NCI-H446 treated with DMSO at 0.1 percent for 48 hours (cell line): Measurements from ENCODE around the gene P2RY14.

Source experiments
- DNase-seq: peaks from one replicate; lab custom pipeline; 2025; lab: John Stamatoyannopoulos, UW

The P2RY14 gene

GRCh38 chr3:151278230-151278629 is at the start of gene P2RY14:
Gene P2RY14, minus strand, starts transcription at chr3:151278542. Its CDS starts 64,226 bp downstream, at chr3:151214316.
- no peak for DNase-seq

- DNase-seq: peak; percentile 19
Observed at GRCh38 chr3:151327571-151328198, 49.3 kb upstream of the P2RY14 start.

GRCh38 chr3:151322511-151322910 is 44.2 kb upstream of the P2RY14 start:
- no peak for DNase-seq

DNA sequence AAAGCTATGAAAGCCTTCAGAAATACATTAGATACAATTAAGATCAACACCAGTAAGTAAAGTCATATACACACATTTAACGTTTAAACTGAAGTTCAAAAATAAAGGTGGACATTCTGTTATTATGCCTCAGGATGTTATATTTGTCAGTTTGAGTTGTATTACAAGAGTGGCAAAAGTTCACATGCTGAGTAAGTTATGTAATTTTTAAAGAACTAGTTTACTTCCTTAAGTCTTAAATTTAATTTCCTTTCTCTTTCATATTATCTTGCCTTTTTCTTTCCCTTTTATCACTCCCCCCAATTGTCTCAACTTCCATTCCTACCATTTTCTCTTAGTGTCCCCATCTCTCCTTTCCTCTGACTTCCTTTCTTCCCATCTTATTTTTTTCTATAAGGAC is 43.2 kb upstream of the P2RY14 start:
- DNase-seq: no peak

DNA sequence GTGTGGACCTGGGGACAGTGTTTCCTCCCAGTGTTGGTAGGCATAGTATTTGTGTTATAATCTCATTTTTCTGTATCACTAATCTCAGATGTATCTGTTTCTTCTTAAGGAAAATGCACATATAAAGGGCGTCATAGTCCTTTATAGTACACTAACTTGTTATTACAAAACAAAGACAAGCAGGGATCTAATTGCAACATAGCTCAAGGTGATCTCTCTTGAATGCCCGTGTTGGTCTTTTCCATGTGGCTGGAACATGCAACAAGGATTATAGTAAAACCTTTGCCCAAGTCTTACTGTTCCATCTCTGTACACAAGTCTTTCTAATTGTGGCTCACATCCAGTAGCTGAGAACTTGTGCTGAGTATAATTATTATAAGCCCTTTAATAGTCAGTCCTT is 41.8 kb upstream of the P2RY14 start:
- DNase-seq: no peak

GRCh38 chr3:151319628-151320027 is 41.3 kb upstream of the P2RY14 start:
- no peak for DNase-seq

- DNase-seq: no peak
Observed at GRCh38 chr3:151318991-151319390, 40.6 kb upstream of the P2RY14 start.

- no peak for DNase-seq
Observed at GRCh38 chr3:151318313-151318712, 40.0 kb upstream of the P2RY14 start.

- no peak for DNase-seq
Observed at GRCh38 chr3:151316267-151316991, 38.1 kb upstream of the P2RY14 start, which contains the start of gene GPR87. Gene GPR87, minus strand, starts transcription at chr3:151316820. Its CDS starts 16,720 bp downstream, at chr3:151300100.

DNA sequence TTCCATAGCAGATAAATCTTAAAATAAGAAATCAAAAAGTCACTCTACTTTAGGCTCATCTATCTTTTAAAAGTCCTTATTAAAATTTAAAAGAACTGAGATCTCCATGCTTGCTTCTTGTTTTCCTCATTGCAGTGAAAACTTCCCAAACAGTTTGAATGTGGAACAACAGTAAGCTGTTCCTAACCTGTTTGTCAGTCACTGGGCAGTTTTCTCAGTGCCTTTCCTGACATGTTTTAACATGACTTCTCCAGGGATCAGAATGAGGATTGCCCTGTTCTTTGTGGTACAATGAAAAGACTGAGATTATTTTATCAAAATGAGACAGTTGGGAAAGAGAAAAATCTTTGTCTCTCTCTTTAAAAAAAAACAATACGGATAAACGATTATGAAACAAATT is 37.5 kb upstream of the P2RY14 start:
- no peak for DNase-seq

DNA sequence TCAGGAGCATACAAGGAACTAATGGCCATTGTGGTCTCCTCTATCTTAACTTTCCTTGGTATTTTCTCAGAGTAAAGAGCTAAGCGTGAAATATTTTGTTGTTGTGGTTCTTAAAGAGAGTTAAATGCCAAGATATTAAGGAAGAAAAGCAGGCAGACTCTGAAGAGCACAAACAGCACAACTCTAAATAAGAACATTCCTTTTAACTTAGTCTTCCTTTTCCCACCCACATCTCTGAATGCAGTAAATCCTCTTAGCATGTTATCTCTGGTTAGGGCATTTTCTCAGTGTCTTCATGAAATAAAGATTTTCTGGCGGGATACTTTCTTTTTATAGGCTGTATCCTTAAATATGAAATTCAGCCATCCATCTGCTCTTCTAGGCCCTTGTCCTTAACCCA is 36.8 kb upstream of the P2RY14 start:
- DNase-seq: no peak

- DNase-seq: no peak
Observed at GRCh38 chr3:151314593-151314992, 36.3 kb upstream of the P2RY14 start.

DNA sequence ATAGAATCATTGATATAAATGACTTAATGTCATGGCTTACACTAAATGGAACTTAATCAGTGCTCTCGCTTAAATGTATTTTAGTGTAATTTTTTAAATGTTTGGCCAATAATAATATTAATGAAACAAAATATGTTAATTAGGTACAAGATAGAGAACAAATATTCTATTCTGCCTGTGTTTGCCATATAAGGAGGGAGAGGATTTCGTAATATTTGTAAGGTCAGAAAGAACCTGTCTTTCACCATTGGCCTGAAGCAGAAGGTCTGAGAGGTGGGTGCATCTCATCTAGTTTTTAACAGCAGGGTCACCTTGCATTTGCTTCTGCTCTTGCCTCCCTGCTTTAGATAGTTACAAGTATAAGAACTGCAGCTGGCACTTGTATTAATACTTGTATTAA is 35.8 kb upstream of the P2RY14 start:
- no peak for DNase-seq

- no peak for DNase-seq
Observed at GRCh38 chr3:151312972-151313371, 34.6 kb upstream of the P2RY14 start.

DNA sequence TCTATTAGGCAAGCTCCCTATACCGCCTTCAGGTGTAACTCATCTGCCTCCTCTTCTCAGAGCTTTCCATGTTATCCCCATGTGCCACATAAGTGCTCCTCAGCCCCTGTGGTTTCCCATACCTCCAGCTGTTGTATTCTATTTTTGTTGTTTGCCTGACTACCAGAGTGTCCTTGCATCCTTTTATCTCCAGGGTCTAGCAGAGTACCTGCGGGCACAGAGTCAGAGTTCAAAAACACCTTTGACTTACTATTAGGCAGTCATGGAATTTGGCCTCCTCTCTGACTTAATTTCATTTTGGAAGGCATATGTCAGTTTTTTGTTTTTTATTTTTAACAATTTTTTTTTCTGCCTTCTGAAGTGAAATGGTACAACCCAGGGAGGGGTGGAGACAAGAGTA is 31.2 kb upstream of the P2RY14 start:
- no peak for DNase-seq

DNA sequence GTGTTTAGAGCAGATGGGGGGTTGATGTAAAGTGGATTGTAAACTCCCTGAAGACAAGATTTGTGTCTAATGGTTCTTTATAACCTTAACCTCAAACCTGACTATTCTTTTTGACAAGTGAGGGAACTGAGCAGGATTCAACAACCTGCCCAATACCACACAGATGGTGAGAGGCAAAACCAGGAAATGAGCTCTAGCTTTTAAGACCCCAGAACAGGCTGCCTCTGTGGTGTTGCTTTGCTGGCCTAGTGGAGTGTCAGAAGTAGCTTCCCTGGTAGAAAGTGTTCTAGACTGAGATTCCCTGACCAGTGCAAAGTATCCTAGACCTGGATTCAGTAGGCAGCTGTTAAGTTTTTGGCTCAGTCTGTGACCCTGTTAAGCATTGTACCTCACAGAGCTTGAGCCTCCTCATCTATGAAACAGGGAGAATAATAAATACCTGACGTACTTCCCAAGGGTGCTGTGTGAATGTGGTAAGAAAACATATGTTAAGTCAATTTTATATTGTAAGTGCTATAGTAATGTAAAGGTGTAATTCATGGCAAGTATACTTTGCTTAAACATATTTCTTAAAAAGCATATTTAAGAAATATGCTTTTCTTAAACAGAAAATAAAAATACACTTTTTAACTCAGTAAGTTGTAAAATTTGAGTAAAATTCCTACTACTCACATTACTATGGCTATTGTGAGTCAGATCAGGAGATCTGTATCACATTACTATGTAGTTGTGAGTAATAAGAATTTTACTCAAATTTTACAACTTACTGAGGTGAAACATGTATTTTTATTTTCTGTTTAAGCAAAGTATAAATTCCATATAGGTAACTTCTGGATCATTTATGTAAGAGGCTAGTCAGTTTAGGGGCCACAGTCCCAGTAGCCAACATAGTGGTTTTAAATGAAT is 29.5 kb upstream of the P2RY14 start:
- DNase-seq: no peak

- DNase-seq: no peak
Observed at GRCh38 chr3:151307131-151307530, 28.8 kb upstream of the P2RY14 start.

DNA sequence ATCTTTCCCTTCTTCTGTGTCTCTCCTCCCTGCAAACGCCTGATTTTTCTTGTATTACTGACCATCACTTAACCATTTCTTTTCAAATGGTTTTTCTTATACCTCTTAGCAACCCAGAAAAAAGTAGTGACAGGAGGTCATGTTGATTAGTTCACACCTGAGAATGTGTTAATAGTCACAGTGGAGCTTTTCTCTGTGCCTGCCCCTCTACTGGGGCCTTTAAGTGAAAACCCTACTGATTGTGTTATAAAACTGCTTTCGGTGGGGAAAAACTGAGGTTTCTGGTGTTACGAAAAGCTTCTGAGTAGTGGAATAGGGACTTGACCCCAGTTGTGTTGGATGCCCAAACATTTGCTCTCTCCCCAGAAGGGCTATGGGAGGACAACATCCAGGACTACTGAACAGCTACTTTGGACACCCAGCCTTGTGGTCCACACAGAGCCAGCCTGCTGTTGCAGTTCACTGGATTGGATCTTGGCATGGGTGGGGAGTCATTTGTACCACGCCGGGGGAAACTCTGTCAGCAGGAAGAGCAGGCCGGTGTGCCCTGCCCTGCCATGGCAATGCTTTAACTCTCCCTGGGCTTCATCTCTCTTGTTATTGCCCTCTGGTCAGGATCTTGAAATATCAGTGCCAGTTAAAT is 27.9 kb upstream of the P2RY14 start:
- no peak for DNase-seq

DNA sequence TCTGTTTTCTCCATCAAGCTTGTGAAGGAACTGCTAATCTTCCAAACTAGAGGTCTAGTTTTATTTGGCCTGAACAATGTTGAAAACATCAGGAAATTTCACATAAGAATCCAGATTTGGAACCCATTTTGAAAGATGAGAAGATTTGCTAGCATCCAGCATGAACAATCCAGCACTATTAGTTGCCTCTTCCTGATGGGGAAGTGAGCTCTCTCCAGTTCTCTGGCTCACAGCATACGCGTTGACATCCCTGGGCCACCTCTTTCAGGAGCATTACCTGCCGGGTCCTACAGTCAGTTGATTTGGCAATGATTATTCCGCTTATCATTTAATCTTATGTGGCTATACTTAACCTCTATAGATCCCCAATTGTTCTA is 27.4 kb upstream of the P2RY14 start:
- no peak for DNase-seq

DNA sequence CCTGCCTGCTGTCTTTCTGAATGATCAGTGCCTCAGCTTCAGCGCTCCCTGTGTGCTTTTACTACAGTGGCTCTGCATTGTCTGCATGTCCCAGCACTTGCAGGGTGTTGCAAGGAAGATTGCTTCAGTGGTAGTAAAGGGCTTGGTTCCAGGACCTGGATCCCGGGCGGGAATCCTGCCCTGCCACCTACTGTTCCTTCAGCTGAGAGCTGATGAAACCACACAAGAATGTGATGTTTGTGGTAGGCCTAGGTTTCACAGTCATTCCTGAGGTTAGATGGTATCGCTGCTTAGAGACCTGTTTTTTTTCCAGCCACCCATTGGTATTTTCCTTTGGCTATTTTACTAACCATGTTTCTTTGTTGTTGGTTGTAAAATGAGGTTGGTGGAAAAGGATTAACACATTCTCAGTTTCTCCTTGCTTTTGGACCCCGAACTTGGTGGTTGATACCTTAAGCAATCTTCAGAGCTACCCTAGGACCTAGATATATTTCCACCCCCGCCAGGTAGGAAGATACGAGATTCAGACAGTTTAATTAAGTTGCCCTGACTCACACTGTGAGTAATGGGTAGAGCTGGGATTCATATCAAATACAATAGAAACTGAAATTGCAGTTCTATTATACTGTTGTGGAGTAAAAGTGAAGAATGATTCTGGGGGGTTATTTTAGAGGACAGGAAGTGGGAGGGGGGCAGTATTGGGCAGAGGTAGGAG is 26.9 kb upstream of the P2RY14 start:
- no peak for DNase-seq

- no peak for DNase-seq
Observed at GRCh38 chr3:151303751-151304150, 25.4 kb upstream of the P2RY14 start.

GRCh38 chr3:151301787-151302186 is 23.4 kb upstream of the P2RY14 start:
- DNase-seq: no peak
